LNCAP (cell line): Measurements from ENCODE around the gene ABCC5.

Experiments used
- TF ChIP-seq, protein P1 (sequence below): fragments of 450-650 bp; IDR thresholded peaks from 2 replicates; pipeline ENCODE4 v1.5.1; 2017; ENCODE audit warnings: mild to moderate bottlenecking

Gene ABCC5

DNA sequence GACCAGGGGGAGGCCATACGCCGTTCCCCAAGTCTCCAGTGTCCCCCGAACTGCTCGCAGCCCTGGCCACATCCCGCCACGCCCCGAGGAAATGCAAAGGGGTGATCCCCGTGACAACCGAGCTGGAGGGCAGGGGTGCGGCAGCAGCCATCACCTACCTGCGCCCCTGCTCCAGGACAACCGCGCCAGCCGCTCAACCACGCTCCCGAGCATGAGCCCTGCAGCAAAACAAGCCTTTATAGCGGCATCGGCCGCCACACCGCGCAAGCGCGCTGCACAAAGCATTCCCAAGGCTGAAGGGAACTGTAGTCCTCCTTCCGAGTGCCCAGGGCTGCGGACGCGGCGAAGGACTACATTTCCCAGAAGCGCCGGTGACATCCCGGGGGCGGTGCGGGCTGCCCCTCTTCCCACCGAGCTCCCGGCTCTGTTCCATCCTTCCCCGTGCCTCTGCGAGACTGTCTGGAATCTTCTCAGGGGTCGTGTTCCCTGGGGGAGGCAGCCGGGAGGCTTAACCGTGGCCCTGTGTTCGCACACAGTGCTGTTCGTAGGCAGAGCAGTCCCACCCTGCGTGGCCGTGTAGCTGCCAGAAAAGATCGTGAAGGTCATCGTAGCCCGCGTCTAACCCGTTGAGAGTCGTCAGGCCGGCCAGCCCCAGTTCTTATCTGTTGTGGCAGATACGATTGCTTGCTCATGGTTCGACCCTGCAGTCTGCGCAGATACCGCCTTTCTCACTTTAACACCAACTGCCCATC is at the start of gene ABCC5:
ABCC5 (minus strand) TSS at position 213 of the 752 bp plus-strand sequence. CDS start 3,492 bp downstream, outside the sequence.
- TF ChIP-seq, protein P1, sequence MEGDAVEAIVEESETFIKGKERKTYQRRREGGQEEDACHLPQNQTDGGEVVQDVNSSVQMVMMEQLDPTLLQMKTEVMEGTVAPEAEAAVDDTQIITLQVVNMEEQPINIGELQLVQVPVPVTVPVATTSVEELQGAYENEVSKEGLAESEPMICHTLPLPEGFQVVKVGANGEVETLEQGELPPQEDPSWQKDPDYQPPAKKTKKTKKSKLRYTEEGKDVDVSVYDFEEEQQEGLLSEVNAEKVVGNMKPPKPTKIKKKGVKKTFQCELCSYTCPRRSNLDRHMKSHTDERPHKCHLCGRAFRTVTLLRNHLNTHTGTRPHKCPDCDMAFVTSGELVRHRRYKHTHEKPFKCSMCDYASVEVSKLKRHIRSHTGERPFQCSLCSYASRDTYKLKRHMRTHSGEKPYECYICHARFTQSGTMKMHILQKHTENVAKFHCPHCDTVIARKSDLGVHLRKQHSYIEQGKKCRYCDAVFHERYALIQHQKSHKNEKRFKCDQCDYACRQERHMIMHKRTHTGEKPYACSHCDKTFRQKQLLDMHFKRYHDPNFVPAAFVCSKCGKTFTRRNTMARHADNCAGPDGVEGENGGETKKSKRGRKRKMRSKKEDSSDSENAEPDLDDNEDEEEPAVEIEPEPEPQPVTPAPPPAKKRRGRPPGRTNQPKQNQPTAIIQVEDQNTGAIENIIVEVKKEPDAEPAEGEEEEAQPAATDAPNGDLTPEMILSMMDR = peak; percentile 66

DNA sequence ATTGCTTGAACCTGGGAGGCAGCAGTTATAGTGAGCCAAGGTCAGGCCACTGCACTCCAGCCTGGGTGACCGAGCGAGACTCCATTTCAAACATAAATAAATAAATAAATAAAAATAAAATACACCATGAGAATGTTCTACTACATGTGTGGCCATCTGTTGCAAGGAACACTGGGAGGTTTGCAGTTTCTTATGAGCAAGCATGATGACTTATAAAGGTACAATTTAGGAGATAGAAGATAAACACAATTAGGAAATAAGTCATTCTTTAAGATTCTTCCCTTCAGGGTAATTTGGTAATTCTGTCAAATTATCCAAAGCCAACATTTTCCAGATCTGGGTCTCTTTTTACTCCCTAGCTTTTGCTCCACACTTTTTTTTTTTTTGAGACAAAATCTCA is 48.5 kb upstream of the ABCC5 start:
- TF ChIP-seq, protein P1 = no peak

DNA sequence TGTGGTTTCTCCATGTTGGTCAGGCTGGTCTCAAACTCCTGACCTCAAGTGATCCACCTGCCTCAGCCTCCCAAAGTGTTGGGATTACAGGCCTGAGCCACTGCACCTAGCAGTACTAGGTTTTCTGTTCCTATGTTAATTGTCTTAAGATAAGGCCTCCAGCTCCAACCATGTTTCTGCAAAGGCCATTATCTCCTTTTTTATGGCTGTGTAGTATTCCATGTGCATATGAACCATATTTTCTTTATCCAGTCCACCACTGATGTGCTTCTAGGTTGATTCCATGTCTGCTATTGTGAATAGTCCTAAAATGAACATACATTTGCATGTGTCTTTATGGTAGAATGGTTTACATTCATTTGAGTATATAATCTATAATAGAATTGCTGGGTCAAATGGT is 45.0 kb upstream of the ABCC5 start:
- TF ChIP-seq, protein P1 = no peak

DNA sequence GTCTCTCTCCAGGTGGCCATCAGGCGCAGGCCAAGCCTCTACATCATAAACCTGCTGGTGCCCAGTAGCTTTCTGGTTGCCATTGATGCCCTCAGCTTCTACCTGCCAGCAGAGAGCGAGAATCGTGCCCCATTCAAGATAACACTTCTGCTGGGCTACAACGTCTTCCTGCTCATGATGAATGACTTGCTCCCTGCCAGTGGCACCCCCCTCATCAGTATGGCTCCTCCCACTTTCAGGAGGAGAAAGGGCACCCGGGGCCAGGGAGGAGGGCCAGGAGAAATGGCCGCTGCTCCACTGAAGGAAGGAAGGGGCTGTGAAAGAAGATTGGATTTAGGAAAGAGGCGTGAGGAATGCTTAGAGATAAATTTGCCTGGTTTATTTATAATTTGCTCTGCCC is 41.7 kb upstream of the ABCC5 start:
- TF ChIP-seq, protein P1 = no peak

DNA sequence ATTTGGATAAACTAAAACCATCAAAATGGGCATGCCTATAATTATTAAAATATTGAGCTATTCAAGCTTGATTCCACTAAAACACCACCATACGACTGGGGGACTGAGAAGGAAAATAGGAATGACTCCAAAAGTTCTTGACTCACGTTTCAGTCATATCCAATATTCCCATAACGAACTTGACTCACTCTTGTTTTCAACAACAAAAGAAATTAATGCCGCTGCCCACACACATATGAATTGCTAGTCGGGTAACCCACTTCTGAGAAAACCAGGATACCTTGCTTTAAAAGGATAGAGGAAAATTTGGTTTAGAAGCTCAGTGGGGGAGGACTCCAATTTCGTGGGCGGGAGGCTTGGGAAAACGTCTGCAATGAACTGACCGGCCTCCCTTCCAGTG is 40.3 kb upstream of the ABCC5 start:
- TF ChIP-seq, protein P1 = no peak

DNA sequence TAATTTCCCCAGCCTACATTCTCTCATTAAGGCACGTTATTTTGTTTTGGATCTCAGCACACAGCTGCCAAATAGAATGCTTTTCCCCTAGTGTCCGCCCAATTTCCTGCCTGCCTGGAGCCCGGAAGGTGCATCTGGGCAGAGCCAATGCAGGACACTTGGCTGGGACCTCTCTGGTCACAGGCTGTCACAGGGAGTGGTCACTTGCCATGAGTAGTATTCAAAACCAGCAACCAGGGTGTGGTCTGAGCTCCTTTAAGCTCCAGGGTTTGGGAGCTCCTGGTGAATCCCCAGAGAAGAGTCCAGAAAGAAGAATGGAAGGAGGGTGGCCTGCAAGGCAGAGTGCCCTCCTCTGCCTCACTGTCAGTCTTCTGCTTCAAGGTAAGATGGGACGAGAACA is 35.1 kb upstream of the ABCC5 start, which contains the start of gene HTR3C:
HTR3C (plus strand) TSS at position 281 of the 400 bp plus-strand sequence; CDS start at position 315, 34 bp downstream.
- TF ChIP-seq, protein P1 = no peak

DNA sequence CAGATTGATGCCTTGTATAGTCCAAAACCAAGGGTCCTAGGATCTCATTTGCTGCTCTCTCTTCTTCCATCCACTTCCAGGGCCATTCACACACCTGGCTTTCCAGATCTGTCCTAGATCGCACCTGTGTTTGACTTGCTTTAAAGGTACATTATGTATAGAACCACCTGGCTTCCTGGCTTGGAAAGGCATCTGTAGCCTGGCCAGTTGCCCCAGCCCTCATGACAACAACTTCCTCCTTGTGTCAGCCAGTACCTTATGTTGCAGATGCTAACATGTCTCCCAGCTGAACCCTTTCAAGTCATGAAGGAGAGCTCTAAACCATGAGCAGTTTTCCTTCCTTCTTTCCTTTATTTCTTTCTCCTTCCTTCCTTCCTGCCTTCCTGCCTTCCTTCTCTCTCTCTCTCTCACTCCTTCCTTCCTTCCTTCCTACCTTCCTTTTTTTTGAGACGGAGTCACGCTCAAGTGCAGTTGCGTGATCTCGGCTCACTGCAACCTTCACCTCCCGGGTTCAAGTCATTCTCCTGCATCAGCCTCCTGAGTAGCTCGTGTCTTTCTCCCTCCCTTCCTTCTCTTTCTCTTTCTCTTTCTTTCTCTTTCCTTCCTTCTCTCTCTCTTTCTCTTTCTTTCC is 32.6 kb upstream of the ABCC5 start:
- TF ChIP-seq, protein P1 = no peak
